GM12891 (cell line): ENCODE results near the gene THTPA.

Source experiments
- POLR2A ChIP-seq: IDR thresholded peaks from 2 replicates; pipeline ENCODE4 v1.6.1; 2011; ENCODE audit warnings: low read depth, low read length, control low read depth
- POLR2AphosphoS5 ChIP-seq: IDR thresholded peaks from 2 replicates; pipeline ENCODE4 v1.6.1; 2011; ENCODE audit warnings: low read depth, low read length, control low read depth
- SPI1 ChIP-seq: IDR thresholded peaks from 2 replicates; pipeline ENCODE4 v1.6.1; 2011; ENCODE audit warnings: low read depth, low read length, control low read depth
- TAF1 ChIP-seq: IDR thresholded peaks from 2 replicates; pipeline ENCODE4 v1.6.1; 2011; ENCODE audit warnings: low read depth, low read length, control low read depth

- no peak for TF ChIP-seq SPI1
- TF ChIP-seq POLR2A = no peak
- no peak for TF ChIP-seq POLR2AphosphoS5
- TF ChIP-seq TAF1 = no peak; the same call in 1 of the 2 replicates
Measured at GRCh38 chr14:23551266-23552028, 4.6 kb upstream of the THTPA start, which contains the start of gene ZFHX2.
